Spinal cord (tissue), 10 donors: ENCODE measurements around the gene GPR55. TPM values are rescaled to one million over a fixed set of nuclear protein-coding genes. Genes with fewer than 3 reads are reported as not detected.

ENCODE experiments used
- DNase-seq, 6 donors: peaks; one replicate each; pipeline versions ENCODE4 v3.0.0 to v3.0.0-alpha.2; 2013 to 2015; ENCODE audit warnings: low spot score in 6 of 6, low read depth in 4 of 6
- H3K27ac ChIP-seq: one replicate; pipeline ENCODE4 v1.5.1; 2013; ENCODE audit warnings: low read depth, low read length, control low read depth
- H3K27me3 ChIP-seq: one replicate; pipeline ENCODE4 v1.6.1; 2013; ENCODE audit warnings: low read length; ENCODE audit not compliant: control insufficient read depth, insufficient read depth
- H3K36me3 ChIP-seq: one replicate; pipeline ENCODE4 v1.6.1; 2013; ENCODE audit warnings: low read length; ENCODE audit not compliant: control insufficient read depth, insufficient read depth
- H3K4me1 ChIP-seq: one replicate; pipeline ENCODE4 v1.6.1; 2013; ENCODE audit warnings: low read length; ENCODE audit not compliant: control insufficient read depth, insufficient read depth
- H3K4me3 ChIP-seq: one replicate; pipeline ENCODE4 v1.5.1; 2013; ENCODE audit warnings: low read depth, low read length, control low read depth
- H3K9me3 ChIP-seq: one replicate; pipeline ENCODE4 v1.6.1; 2013; ENCODE audit warnings: low read length; ENCODE audit not compliant: control insufficient read depth, insufficient read depth
- WGBS: methylation state at CpG from one replicate; pipeline ENCODE4 v1.1.5; 2013; ENCODE audit warnings: missing lambda C conversion rate; ENCODE audit not compliant: insufficient coverage; 5-methylcytosine and 5-hydroxymethylcytosine counted together
- polyA plus RNA-seq, 2 donors: library from polyadenylated mRNA; unstranded; fragments of 120-200 nt; gene quantifications; one replicate each; pipeline ENCODE4 v1.2.1, GENCODE V29; 2013; ENCODE audit not compliant: insufficient read length in 2 of 2
- total RNA-seq, 2 donors: library from RNA; depleted of rRNA in 1 of 2; stranded (reverse); fragments of 120-200 nt in 1 of 2; fragments of >200 nt in 1 of 2; gene quantifications; one replicate each; pipeline versions ENCODE4 v1.2.3 to v1.2.4, GENCODE V29; 2013 to 2014
- donor health status: healthy.

GPR55 gene
- total and polyA plus RNA-seq, 4 donors: 0.08 to 0.12 TPM; not detected in 2

DNA sequence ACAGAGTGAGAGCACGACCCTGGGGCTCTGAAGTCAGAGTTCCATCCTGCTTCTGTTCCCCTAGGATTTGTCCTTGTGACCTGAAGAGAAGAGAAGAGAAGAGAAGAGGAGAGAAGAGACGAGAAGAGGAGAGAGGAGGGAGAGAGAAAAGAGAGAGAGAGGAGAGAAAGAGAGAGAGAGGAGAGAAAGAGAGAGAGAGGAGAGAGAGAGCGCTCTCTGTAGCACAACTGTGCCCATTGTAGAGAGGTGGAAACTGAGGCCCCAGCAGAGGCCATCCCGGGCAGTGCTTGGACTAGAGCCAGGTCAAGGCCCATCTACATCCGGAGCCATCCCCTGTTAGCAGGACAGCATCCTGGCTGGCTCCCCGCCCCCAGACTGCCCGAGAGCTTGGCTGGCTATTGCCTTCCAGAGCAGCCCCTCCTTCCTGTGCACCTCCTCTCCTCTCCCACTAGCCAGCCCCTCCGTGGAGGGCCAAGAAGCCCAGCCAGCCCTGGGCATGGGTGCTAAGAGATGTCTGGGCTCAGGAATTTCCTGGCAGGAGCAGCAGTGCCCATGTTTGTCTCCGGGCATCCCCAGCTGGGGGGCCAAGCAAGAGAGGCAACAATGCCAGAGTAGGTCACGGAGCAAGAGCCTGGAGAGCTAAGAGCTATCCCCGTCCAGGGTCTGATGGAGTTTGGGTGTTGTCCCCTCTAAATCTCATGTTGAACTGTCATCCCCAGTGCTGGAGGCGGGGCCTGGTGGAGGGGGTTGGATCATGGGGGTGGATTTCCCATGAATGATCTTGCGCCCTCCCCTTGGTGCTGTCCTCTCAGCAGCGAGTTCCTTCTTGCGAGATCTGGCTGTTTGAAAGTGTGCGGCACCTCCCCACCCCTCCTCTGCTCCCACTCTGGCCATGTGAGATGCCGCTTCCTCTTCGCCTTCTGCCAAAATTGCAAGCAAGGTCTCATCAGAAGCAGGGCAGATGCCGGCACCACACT is 18.2 kb upstream of the GPR55 start:
- 56% methylated on average over 19 of the region's 19 CpGs for WGBS
- no peaks in the 10 kb centered on the region for H3K27me3 ChIP-seq
- DNase-seq: peak in 2 of 6 donors; percentile 43 to 70
- H3K27ac ChIP-seq: no peak overlapping the region
- H3K9me3 ChIP-seq: no peaks in the 10 kb centered on the region
- H3K4me3 ChIP-seq: no peak overlapping the region
- no peaks in the 10 kb centered on the region for H3K36me3 ChIP-seq
- H3K4me1 ChIP-seq: peaks cover 9% of the 10 kb centered on the region

DNA sequence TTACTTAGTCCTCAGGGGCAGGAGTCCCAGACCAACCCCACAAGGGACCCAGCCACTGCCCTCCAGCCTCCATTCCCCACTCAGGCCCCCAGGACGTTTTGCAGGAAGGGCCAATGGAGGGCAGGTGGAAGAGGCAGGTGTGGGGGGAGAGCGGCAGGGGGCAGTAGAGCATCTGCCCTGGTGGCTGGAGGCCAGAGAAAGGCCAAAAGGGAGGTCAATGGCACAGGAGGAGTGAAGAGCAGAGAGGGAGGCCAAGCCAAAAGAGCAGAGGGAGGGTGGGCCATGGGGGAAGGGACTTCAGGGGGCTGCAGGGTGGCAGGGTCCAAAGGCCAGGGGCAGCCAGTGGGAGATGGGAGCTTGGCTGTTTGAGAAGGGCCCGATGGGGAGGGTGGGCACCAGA is 17.3 kb upstream of the GPR55 start:
- H3K9me3 ChIP-seq: no peaks in the 10 kb centered on the region
- H3K4me3 ChIP-seq: no peak overlapping the region
- no peaks in the 10 kb centered on the region for H3K36me3 ChIP-seq
- H3K4me1 ChIP-seq: peaks cover 9% of the 10 kb centered on the region
- H3K27me3 ChIP-seq: no peaks in the 10 kb centered on the region
- H3K27ac ChIP-seq: no peak overlapping the region
- DNase-seq: no peak
- WGBS: 100% methylated on average over 1 of the region's 3 CpGs

DNA sequence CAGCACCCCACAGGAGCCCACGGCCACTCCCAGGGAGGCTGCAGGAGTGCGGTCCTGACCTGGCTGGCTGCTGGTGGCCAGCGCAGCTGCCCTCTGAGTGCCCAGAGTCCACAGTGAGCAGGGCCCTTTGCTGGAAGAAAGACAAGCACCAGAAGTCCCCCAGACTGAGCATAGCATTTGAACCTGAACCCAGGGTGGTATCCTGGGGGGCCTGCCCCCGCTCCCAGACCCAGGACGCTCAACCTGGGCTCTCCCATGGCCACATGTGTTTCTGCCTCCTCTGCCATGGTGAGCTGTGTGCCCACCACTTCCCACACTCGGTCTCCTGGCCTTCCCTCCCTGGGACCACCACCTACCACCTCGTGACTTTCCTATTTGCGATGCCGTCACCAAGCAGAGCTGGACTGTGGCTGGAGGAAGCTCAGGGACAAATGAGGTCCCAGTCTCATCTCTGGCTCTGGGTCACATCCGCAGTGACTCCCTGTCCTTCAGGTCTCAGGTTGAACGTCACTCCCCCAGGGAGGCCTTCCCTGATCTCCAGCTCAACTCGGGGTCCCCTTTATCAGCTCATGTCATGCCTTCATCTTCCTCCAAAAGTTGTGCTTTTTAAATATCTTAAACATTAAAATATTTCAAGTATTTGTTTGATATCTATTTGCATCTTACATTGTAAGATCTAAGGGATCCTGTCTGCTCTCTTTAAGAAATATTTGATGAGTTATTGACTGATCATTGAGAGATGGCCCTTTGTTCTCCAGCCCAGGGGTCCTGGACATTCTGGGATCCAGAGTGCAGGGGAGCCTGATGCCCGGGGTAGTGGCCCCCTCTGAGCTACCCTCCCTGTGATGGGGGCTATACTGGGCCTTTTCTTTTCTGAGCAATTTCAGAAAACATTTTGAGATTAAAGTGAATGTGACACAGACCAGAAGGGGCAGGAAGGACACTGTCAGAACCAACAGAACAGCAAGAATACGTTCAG is 16.4 kb upstream of the GPR55 start:
- no peak for DNase-seq
- Histone ChIP-seq H3K27me3 (no peaks in the 10 kb centered on the region), H3K36me3 (no peaks in the 10 kb centered on the region), H3K4me1 (peaks cover 9% of the 10 kb centered on the region), H3K9me3 (no peaks in the 10 kb centered on the region), H3K27ac (no peak overlapping the region), H3K4me3 (no peak overlapping the region)
- 85% methylated on average over 13 of the region's 14 CpGs for WGBS

- Histone ChIP-seq H3K4me1 (peaks cover 9% of the 10 kb centered on the region), H3K9me3 (no peaks in the 10 kb centered on the region), H3K36me3 (no peaks in the 10 kb centered on the region), H3K4me3 (no peak overlapping the region), H3K27me3 (no peaks in the 10 kb centered on the region), H3K27ac (no peak overlapping the region)
- no peak for DNase-seq
- 80% methylated on average over 9 of the region's 9 CpGs for WGBS
Measured at GRCh38 chr2:230940471-230940815, 15.4 kb upstream of the GPR55 start.

DNA sequence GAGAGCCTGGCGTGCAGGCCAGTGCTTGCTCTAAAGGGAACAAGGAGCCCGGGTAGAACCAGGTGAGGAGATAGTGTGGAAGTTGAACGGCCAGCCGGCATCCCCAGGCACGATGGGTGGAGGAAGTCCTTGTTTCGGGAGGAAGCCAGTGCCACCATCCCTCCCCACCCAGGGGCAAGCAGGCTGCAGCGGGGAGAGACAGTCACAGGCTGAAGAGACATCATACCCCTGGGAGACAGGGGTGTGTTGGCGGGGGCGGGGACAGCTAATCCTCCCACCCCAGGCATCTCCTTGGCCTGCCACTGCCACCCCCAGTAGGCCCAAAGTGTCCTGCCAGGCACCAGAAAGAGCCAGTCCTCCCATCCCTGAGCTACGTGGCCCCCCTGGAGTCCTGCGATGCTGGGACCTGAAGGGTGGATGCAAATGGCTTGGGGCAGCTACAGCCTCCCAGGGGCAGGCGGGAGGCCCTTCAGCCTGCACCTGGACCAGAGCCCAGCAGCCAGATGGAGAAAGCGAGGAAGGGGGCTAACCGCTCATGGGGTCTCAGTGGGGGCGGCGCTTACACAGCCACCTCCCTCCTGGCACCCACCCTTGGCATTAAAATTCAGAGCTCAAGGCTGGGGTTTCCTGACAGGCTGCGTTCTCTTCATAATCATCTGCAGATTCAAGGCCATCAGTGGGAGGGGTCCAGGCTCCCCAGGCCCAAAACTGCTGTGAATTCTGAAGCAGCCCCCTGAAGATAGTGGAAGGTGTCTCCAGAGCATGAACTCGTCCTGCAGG is 14.8 kb upstream of the GPR55 start:
- 80% methylated on average over 8 of the region's 18 CpGs for WGBS
- H3K4me3 ChIP-seq: no peak overlapping the region
- no peaks in the 10 kb centered on the region for H3K9me3 ChIP-seq
- H3K36me3 ChIP-seq: no peaks in the 10 kb centered on the region
- H3K27ac ChIP-seq: no peak overlapping the region
- peak in 1 of 6 donors; percentile 54 for DNase-seq
- peaks cover 9% of the 10 kb centered on the region for H3K4me1 ChIP-seq
- H3K27me3 ChIP-seq: no peaks in the 10 kb centered on the region

GRCh38 chr2:230939066-230939591 is 14.1 kb upstream of the GPR55 start:
- no peak overlapping the region for H3K4me3 ChIP-seq
- no peak overlapping the region for H3K27ac ChIP-seq
- H3K4me1 ChIP-seq: peaks cover 9% of the 10 kb centered on the region
- no peaks in the 10 kb centered on the region for H3K9me3 ChIP-seq
- no peak for DNase-seq
- 82% methylated on average over 5 of the region's 7 CpGs for WGBS
- H3K27me3 ChIP-seq: no peaks in the 10 kb centered on the region
- H3K36me3 ChIP-seq: no peaks in the 10 kb centered on the region

DNA sequence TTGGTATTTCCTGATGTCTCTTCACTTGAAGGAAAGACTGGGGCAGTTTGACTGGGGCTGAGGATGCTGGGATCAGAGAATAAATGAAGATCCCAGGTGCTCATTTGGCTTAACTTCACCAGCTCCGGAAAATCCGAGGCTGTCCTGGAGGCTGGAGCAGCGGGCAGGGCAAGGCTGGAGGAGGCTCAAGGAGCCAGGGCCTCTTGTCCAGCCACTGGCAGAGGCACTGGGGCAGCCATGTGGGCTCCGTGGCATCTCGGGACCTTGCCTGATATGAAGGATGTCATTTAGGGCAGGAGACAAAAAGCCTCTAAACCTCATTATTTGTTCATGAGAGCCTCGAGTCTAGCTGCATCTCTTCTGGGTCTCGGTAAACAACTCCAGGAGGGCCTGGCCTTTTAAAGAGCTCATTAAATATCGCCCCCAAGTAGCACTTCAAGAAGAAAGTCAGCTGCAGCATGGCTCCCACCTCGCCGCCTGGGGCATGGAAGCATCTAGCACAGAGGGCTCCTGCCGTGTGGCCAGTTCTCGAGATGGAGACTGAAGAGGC is 13.5 kb upstream of the GPR55 start:
- Histone ChIP-seq H3K4me1 (peaks cover 9% of the 10 kb centered on the region), H3K4me3 (no peak overlapping the region), H3K9me3 (no peaks in the 10 kb centered on the region), H3K27ac (no peak overlapping the region), H3K36me3 (no peaks in the 10 kb centered on the region), H3K27me3 (no peaks in the 10 kb centered on the region)
- WGBS: 85% methylated on average over 12 of the region's 12 CpGs
- no peak for DNase-seq

DNA sequence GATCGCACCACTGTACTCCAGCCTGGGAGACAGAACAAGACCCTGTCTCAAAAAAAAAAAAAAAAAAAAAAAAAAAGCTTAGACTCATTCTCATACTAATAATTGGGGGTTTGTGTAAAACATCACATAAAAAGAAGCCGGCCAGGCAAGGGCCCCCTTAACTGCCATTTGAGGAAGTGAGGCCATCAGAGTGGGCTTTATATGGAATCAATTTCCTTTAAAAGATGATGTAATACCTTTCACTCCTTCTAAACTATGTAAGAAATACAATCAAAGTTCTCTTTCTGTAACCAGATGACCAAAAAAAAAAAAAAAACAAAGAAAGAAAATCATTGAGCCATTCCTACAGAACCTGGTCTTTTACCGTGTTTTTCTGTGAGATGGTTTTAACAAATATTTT is 13.1 kb upstream of the GPR55 start:
- Histone ChIP-seq H3K27me3 (no peaks in the 10 kb centered on the region), H3K27ac (no peak overlapping the region), H3K4me3 (no peak overlapping the region), H3K4me1 (peaks cover 8% of the 10 kb centered on the region), H3K36me3 (no peaks in the 10 kb centered on the region), H3K9me3 (no peaks in the 10 kb centered on the region)
- WGBS: no CpG with 5 or more reads among the region's 3 CpGs
- no peak for DNase-seq

DNA sequence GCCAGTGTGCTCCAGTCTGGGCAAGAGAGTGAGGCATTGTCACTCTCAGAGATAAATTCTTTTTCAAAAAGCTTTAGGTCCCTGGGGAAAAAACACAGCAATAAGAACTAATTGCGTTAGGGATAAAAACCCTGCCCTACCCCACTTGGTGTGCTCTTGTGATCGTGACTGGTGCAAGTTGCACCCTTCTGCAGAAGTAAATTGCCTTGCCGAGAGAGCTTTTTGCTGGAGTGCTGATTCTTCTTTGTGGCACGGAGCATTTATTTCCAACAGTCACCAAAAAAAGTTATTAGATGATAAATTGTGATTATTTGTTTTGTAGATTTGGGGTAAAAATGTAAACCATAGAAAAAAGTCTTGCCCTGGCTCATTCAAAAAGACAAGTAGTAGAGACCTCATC is 12.3 kb upstream of the GPR55 start:
- no peaks in the 10 kb centered on the region for H3K27me3 ChIP-seq
- WGBS: 100% methylated on average over 1 of the region's 4 CpGs
- no peak for DNase-seq
- peaks cover 10% of the 10 kb centered on the region for H3K4me1 ChIP-seq
- no peaks in the 10 kb centered on the region for H3K36me3 ChIP-seq
- H3K9me3 ChIP-seq: no peaks in the 10 kb centered on the region
- H3K27ac ChIP-seq: no peak overlapping the region
- H3K4me3 ChIP-seq: no peak overlapping the region
